Spinal cord (tissue), 10 donors: ENCODE results near the gene SUFU. TPM values are rescaled to one million over a fixed set of nuclear protein-coding genes. Genes with fewer than 3 reads are reported as not detected.
A peak's percentile ranks its signal among the peaks of the same experiment; 100 is the strongest.

Experiments used
- DNase-seq, 6 donors: peaks; one replicate each; pipeline versions ENCODE4 v3.0.0 to v3.0.0-alpha.2; 2013 to 2015; ENCODE audit warnings: low spot score in 6 of 6, low read depth in 4 of 6
- H3K27ac ChIP-seq: one replicate; pipeline ENCODE4 v1.5.1; 2013; ENCODE audit warnings: low read depth, low read length, control low read depth
- H3K27me3 ChIP-seq: one replicate; pipeline ENCODE4 v1.6.1; 2013; ENCODE audit warnings: low read length; ENCODE audit not compliant: control insufficient read depth, insufficient read depth
- H3K36me3 ChIP-seq: one replicate; pipeline ENCODE4 v1.6.1; 2013; ENCODE audit warnings: low read length; ENCODE audit not compliant: control insufficient read depth, insufficient read depth
- H3K4me1 ChIP-seq: one replicate; pipeline ENCODE4 v1.6.1; 2013; ENCODE audit warnings: low read length; ENCODE audit not compliant: control insufficient read depth, insufficient read depth
- H3K4me3 ChIP-seq: one replicate; pipeline ENCODE4 v1.5.1; 2013; ENCODE audit warnings: low read depth, low read length, control low read depth
- H3K9me3 ChIP-seq: one replicate; pipeline ENCODE4 v1.6.1; 2013; ENCODE audit warnings: low read length; ENCODE audit not compliant: control insufficient read depth, insufficient read depth
- WGBS: methylation state at CpG from one replicate; pipeline ENCODE4 v1.1.5; 2013; ENCODE audit warnings: missing lambda C conversion rate; ENCODE audit not compliant: insufficient coverage; 5-methylcytosine and 5-hydroxymethylcytosine counted together
- polyA plus RNA-seq, 2 donors: library from polyadenylated mRNA; unstranded; fragments of 120-200 nt; gene quantifications; one replicate each; pipeline ENCODE4 v1.2.1, GENCODE V29; 2013; ENCODE audit not compliant: insufficient read length in 2 of 2
- total RNA-seq, 2 donors: library from RNA; depleted of rRNA in 1 of 2; stranded (reverse); fragments of 120-200 nt in 1 of 2; fragments of >200 nt in 1 of 2; gene quantifications; one replicate each; pipeline versions ENCODE4 v1.2.3 to v1.2.4, GENCODE V29; 2013 to 2014
- donor health status: healthy.

SUFU gene
- total and polyA plus RNA-seq, 4 donors: 6.8 to 27.0 (median 17.9) TPM

GRCh38 chr10:102479651-102480050 is 24.1 kb upstream of the SUFU start:
- H3K4me1 ChIP-seq: peaks cover 3% of the 10 kb centered on the region
- H3K36me3 ChIP-seq: peaks cover 90% of the 10 kb centered on the region
- DNase-seq: no peak
- no peaks in the 10 kb centered on the region for H3K9me3 ChIP-seq
- no peaks in the 10 kb centered on the region for H3K27me3 ChIP-seq
- no peak overlapping the region for H3K27ac ChIP-seq
- H3K4me3 ChIP-seq: no peak overlapping the region

GRCh38 chr10:102480396-102480795 is 23.4 kb upstream of the SUFU start:
- 81% methylated on average over 5 of the region's 9 CpGs for WGBS
- H3K4me1 ChIP-seq: peaks cover 3% of the 10 kb centered on the region
- H3K4me3 ChIP-seq: no peak overlapping the region
- H3K9me3 ChIP-seq: no peaks in the 10 kb centered on the region
- H3K27ac ChIP-seq: no peak overlapping the region
- DNase-seq: no peak
- H3K36me3 ChIP-seq: peaks cover 96% of the 10 kb centered on the region
- no peaks in the 10 kb centered on the region for H3K27me3 ChIP-seq

GRCh38 chr10:102484021-102484420 is 19.8 kb upstream of the SUFU start:
- Histone ChIP-seq H3K27ac (no peak overlapping the region), H3K9me3 (no peaks in the 10 kb centered on the region), H3K36me3 (peaks cover 99% of the 10 kb centered on the region), H3K27me3 (no peaks in the 10 kb centered on the region), H3K4me1 (peaks cover 2% of the 10 kb centered on the region), H3K4me3 (no peak overlapping the region)
- DNase-seq: no peak
- WGBS: 98% methylated on average over 11 of the region's 13 CpGs

- no peak for DNase-seq
- H3K4me3 ChIP-seq: no peak overlapping the region
- no peaks in the 10 kb centered on the region for H3K4me1 ChIP-seq
- no peaks in the 10 kb centered on the region for H3K9me3 ChIP-seq
- WGBS: 86% methylated on average over 17 of the region's 18 CpGs
- peaks cover 94% of the 10 kb centered on the region for H3K36me3 ChIP-seq
- no peak overlapping the region for H3K27ac ChIP-seq
- H3K27me3 ChIP-seq: no peaks in the 10 kb centered on the region
Measured at GRCh38 chr10:102485093-102485784, 18.5 kb upstream of the SUFU start.

GRCh38 chr10:102491136-102491535 is 12.6 kb upstream of the SUFU start:
- H3K9me3 ChIP-seq: no peaks in the 10 kb centered on the region
- 93% methylated on average over 2 of the region's 4 CpGs for WGBS
- no peaks in the 10 kb centered on the region for H3K4me1 ChIP-seq
- peaks cover 58% of the 10 kb centered on the region for H3K36me3 ChIP-seq
- peak in 1 of 6 donors; percentile 71 for DNase-seq
- H3K27ac ChIP-seq: no peak overlapping the region
- H3K27me3 ChIP-seq: no peaks in the 10 kb centered on the region
- no peak overlapping the region for H3K4me3 ChIP-seq

DNA sequence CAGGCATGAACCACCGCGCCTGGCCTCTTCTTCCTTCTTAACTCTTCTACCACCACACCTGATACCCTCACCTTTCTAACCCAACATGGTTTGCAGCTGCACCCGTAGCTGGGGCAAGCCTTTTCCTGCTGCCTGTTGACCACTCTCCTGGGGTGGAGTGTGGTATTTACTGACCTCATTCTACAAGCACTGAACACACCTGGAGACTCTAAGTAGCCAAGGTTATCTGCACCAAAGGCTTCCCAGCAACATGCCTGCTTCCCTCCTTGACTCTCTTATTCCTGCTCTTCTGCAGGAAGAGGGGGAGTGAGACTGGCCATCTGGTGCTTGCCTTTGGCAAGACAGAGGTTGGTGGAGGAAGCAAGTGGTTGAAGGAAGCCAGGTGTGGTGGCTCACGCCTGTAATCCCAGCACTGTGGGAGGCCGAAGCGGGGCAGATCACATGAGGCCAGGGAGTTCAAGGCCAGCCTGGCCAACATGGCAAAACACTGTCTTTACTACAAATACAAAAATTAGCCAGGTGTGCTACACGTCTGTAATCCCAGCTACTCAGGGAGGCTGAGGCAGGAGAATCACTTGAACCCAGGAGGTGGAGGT is 11.3 kb upstream of the SUFU start:
- H3K9me3 ChIP-seq: no peaks in the 10 kb centered on the region
- H3K27me3 ChIP-seq: no peaks in the 10 kb centered on the region
- no peak for DNase-seq
- H3K4me1 ChIP-seq: no peaks in the 10 kb centered on the region
- peaks cover 45% of the 10 kb centered on the region for H3K36me3 ChIP-seq
- H3K4me3 ChIP-seq: no peak overlapping the region
- 90% methylated on average over 3 of the region's 7 CpGs for WGBS
- no peak overlapping the region for H3K27ac ChIP-seq

- DNase-seq: peak in 1 of 6 donors; percentile 39
- H3K27me3 ChIP-seq: no peaks in the 10 kb centered on the region
- no peak overlapping the region for H3K4me3 ChIP-seq
- no peaks in the 10 kb centered on the region for H3K9me3 ChIP-seq
- H3K27ac ChIP-seq: no peak overlapping the region
- peaks cover 40% of the 10 kb centered on the region for H3K36me3 ChIP-seq
- no peaks in the 10 kb centered on the region for H3K4me1 ChIP-seq
- 44% methylated on average over 1 of the region's 2 CpGs for WGBS
Measured at GRCh38 chr10:102492983-102493382, 10.8 kb upstream of the SUFU start.

- WGBS: 83% methylated on average over 2 of the region's 2 CpGs
- DNase-seq: no peak
- Histone ChIP-seq H3K27me3 (no peaks in the 10 kb centered on the region), H3K4me3 (no peak overlapping the region), H3K36me3 (peaks cover 35% of the 10 kb centered on the region), H3K9me3 (no peaks in the 10 kb centered on the region), H3K4me1 (no peaks in the 10 kb centered on the region), H3K27ac (no peak overlapping the region)
Measured at GRCh38 chr10:102493771-102494170, 10.0 kb upstream of the SUFU start.

GRCh38 chr10:102497545-102497944 is 6.2 kb upstream of the SUFU start:
- Histone ChIP-seq H3K4me3 (no peak overlapping the region), H3K27ac (no peak overlapping the region), H3K36me3 (peaks cover 25% of the 10 kb centered on the region), H3K9me3 (no peaks in the 10 kb centered on the region), H3K27me3 (no peaks in the 10 kb centered on the region), H3K4me1 (peaks cover 6% of the 10 kb centered on the region)
- no peak for DNase-seq
- 100% methylated on average over 1 of the region's 1 CpG for WGBS

GRCh38 chr10:102499356-102499755 is 4.4 kb upstream of the SUFU start:
- H3K27me3 ChIP-seq: no peaks in the 10 kb centered on the region
- WGBS: no CpG with 5 or more reads among the region's 3 CpGs
- H3K4me1 ChIP-seq: peaks cover 6% of the 10 kb centered on the region
- H3K27ac ChIP-seq: no peak overlapping the region
- H3K36me3 ChIP-seq: peaks cover 16% of the 10 kb centered on the region
- H3K4me3 ChIP-seq: no peak overlapping the region
- H3K9me3 ChIP-seq: no peaks in the 10 kb centered on the region
- DNase-seq: no peak
